Ecto neural progenitor cell (in vitro differentiated cells): Measurements from ENCODE around the gene PCDH9.
A peak's percentile ranks its signal among the peaks of the same experiment; 100 is the strongest.
"Not testable (repeated sequence)": the region's sequence is repeated elsewhere in the genome, so short reads cannot be mapped to it uniquely, and the experiment has no call there.

ENCODE experiments used
- DNase-seq: peaks from one replicate; pipeline ENCODE4 v3.0.0-alpha.2; 2018; ENCODE audit warnings: low spot score

PCDH9 gene

GRCh38 chr13:66835040-66835628 lies 395.0 kb downstream of the PCDH9 start:
- peak; percentile 57 for DNase-seq

GRCh38 chr13:66830940-66831716 lies 399.0 kb downstream of the PCDH9 start:
- no peak for DNase-seq

GRCh38 chr13:66829803-66830202 lies 400.3 kb downstream of the PCDH9 start:
- no peak for DNase-seq

GRCh38 chr13:66826398-66826797 lies 403.7 kb downstream of the PCDH9 start:
- no peak for DNase-seq

GRCh38 chr13:66821551-66821950 lies 408.6 kb downstream of the PCDH9 start:
- DNase-seq: no peak

- DNase-seq: no peak
Measured at GRCh38 chr13:66811455-66811854, 418.7 kb downstream of the PCDH9 start.

- no peak for DNase-seq
Measured at GRCh38 chr13:66809485-66809884, 420.7 kb downstream of the PCDH9 start.

GRCh38 chr13:66807251-66807650 lies 422.9 kb downstream of the PCDH9 start:
- DNase-seq: no peak

- no peak for DNase-seq
Measured at GRCh38 chr13:66805657-66806056, 424.5 kb downstream of the PCDH9 start.

- no peak for DNase-seq
Measured at GRCh38 chr13:66803808-66804456, 426.2 kb downstream of the PCDH9 start.

- no peak for DNase-seq
Measured at GRCh38 chr13:66803013-66803807, 426.9 kb downstream of the PCDH9 start.

GRCh38 chr13:66795636-66796035 lies 434.5 kb downstream of the PCDH9 start:
- no peak for DNase-seq

GRCh38 chr13:66794340-66795031 lies 435.6 kb downstream of the PCDH9 start:
- no peak for DNase-seq

GRCh38 chr13:66790861-66791260 lies 439.3 kb downstream of the PCDH9 start:
- DNase-seq: no peak

- no peak for DNase-seq
Measured at GRCh38 chr13:66781241-66781640, 448.9 kb downstream of the PCDH9 start.

- no peak for DNase-seq
Measured at GRCh38 chr13:66780814-66781213, 449.3 kb downstream of the PCDH9 start.

GRCh38 chr13:66778461-66778860 lies 451.7 kb downstream of the PCDH9 start:
- DNase-seq: no peak

GRCh38 chr13:66775196-66775595 lies 454.9 kb downstream of the PCDH9 start:
- DNase-seq: no peak

GRCh38 chr13:66774046-66774445 lies 456.1 kb downstream of the PCDH9 start:
- no peak for DNase-seq

- DNase-seq: no peak
Measured at GRCh38 chr13:66765559-66765958, 464.6 kb downstream of the PCDH9 start.

GRCh38 chr13:66760678-66761077 lies 469.5 kb downstream of the PCDH9 start:
- DNase-seq: not testable (repeated sequence)

GRCh38 chr13:66759919-66760318 lies 470.2 kb downstream of the PCDH9 start:
- DNase-seq: no peak
